Heart left ventricle (tissue), 16 donors: Measurements from ENCODE around the gene AXIN1. TPM values are rescaled to one million over a fixed set of nuclear protein-coding genes. Genes with fewer than 3 reads are reported as not detected.

ENCODE experiments used
- ATAC-seq, 4 donors: fragments of 200-7000 bp; cut with Tn5 transposase; one replicate each; pipeline ENCODE4 v1.9.1; 2020 to 2022; ENCODE audit warnings: moderate library complexity in 4 of 4, mild to moderate bottlenecking in 3 of 4, moderate number of reproducible peaks in 1 of 4
- DNase-seq, 5 donors: peaks; one replicate each; pipeline ENCODE4 v3.0.0-alpha.2; 2020
- H3K27ac ChIP-seq, 12 donors: fragments of 200-600 bp; sonication (generic) in 4 of 12; one replicate each; pipeline versions ENCODE4 v1.5.0 to v1.8.0; 2016 to 2022; ENCODE audit warnings: mild to moderate bottlenecking in 2 of 12
- H3K27me3 ChIP-seq, 9 donors: fragments of 200-600 bp; sonication (generic) in 2 of 9; one replicate each; pipeline versions ENCODE4 v1.5.1 to v1.8.0; 2016 to 2022; ENCODE audit warnings: mild to moderate bottlenecking in 3 of 9
- H3K36me3 ChIP-seq, 9 donors: fragments of 200-600 bp; sonication (generic) in 2 of 9; one replicate each; pipeline versions ENCODE4 v1.5.0 to v1.8.0; 2018 to 2022; ENCODE audit warnings: mild to moderate bottlenecking in 2 of 9
- H3K4me1 ChIP-seq, 12 donors: fragments of 200-600 bp; sonication (generic) in 4 of 12; one replicate each; pipeline versions ENCODE4 v1.5.0 to v1.8.0; 2016 to 2022; ENCODE audit warnings: mild to moderate bottlenecking in 3 of 12
- H3K4me3 ChIP-seq, 12 donors: fragments of 200-600 bp; sonication (generic) in 4 of 12; one replicate each; pipeline versions ENCODE4 v1.5.0 to v1.8.0; 2017 to 2022; ENCODE audit warnings: mild to moderate bottlenecking in 9 of 12, moderate library complexity in 4 of 12
- H3K9me3 ChIP-seq, 12 donors: fragments of 200-600 bp; sonication (generic) in 4 of 12; one replicate each; pipeline versions ENCODE4 v1.5.0 to v1.8.0; 2016 to 2022; ENCODE audit warnings: mild to moderate bottlenecking in 1 of 12
- CTCF ChIP-seq, 12 donors: fragments of 200-600 bp; sonication (generic) in 4 of 12; IDR thresholded peaks; one replicate each; pipeline versions ENCODE4 v1.5.0 to v1.8.0; 2018 to 2022; ENCODE audit warnings: antibody characterized with exemption in 12 of 12, mild to moderate bottlenecking in 5 of 12
- POLR2A ChIP-seq, 2 donors: fragments of 450-650 bp; IDR thresholded peaks; one replicate each; pipeline ENCODE4 v1.6.1; 2017; ENCODE audit warnings: antibody characterized with exemption in 2 of 2, mild to moderate bottlenecking in 2 of 2, moderate library complexity in 2 of 2
- WGBS, 4 donors: extraction: QIAGEN DNeasy Blood & Tissue Kit in 2 of 4; methylation state at CpG; one replicate each; pipeline versions ENCODE4 v1.1.5 to v1.1.7; 2013 to 2018; 5-methylcytosine and 5-hydroxymethylcytosine counted together
- intact Hi-C, 10 donors: fragments of 100-400 bp; cut with DNase I; formaldehyde crosslinking; loops; one replicate each; pipeline versions ENCODE4 v1.11.1 to v1.14.2; 2022
- long read RNA-seq, 3 donors: library from polyadenylated mRNA; unstranded; transcript quantifications; one replicate each; pipeline ENCODE4 v2.0.0, GENCODE V29; 2020 to 2021
- polyA plus RNA-seq, 2 donors: library from polyadenylated mRNA; stranded (reverse); fragments of 200-250 nt; gene quantifications; one replicate each; pipeline ENCODE4 v1.2.3, GENCODE V29; 2013
- total RNA-seq, 9 donors: library from RNA; depleted of rRNA in 2 of 9; stranded (reverse); fragments of >200 nt in 2 of 9; fragmentation: NEBNext Ultra II Directional in 3 of 9; extraction: Animal tissue kit (Norgen Biotek cat#: 25700) in 3 of 9; gene quantifications; one replicate each; pipeline versions ENCODE4 v1.1.0 to v1.2.4, GENCODE V29; 2016 to 2023
- donor health status: ischemic (EF 13 %, LVEDD 7.1; RV severe dilation, severe dysfunction).
- donor health status: healthy with polysubstance abuse.
- donor health status: DM: no; HTN: yes; CAD: no.
- donor health status: DM: no; HTN: no; CAD: no.
- donor health status: ischemic (EF 25% LVEDD 6.9; RV normal size, moderate dysfunction).
- donor health status: ischemic (EF 25% LVEDD 5.7; RV mildly dilated, moderate dysfunction).
- donor health status: healthy.
- donor health status: DM: yes; HTN: yes; CAD: no.
- donor health status: ischemic (EF 35%, LVEDD 5.7; RV mildly dilated, moderate dysfunction).
- donor health status: nonischemic (EF 11% LVEDD 7.7; RV severe dilation, severe dysfunction).
- donor health status: DM: yes; HTN: yes; CAD: no.
- donor health status: PGD.
- donor health status: ischemic (EF 29% LVEDD 5.4; RV normal size, mild dysfunction).
- donor health status: nonischemic (EF 23%, LVEDD 6.1; RV moderate dilation, normal function).

Gene AXIN1
- 10 to 100 TPM in 6 of 9 donors, 1 to 10 TPM in 3; 6.8 to 32.0 (median 11.6) TPM for total RNA-seq
- polyA plus RNA-seq = 10 to 100 TPM; 10.0 to 19.8 TPM
- long read RNA-seq, donor 1, partial matches to known transcripts = 0 of 7 reads
- long read RNA-seq, donor 1, other reads (novel, unspliced or antisense) = 2 of 7 reads
- long read RNA-seq, donor 2, partial matches to known transcripts = 9 of 9 reads
- long read RNA-seq, donor 2, other reads (novel, unspliced or antisense) = 0 of 9 reads
- long read RNA-seq, donor 3, transcript AXIN1-201 (11 exons, 3,643 nt) = major isoform, 8 of 25 reads
- long read RNA-seq, donor 3, transcript AXIN1-202 (10 exons, 3,324 nt) = minor isoform, 7 of 25 reads
- long read RNA-seq, donor 3, partial matches to known transcripts = 4 of 25 reads
- long read RNA-seq, donor 3, other reads (novel, unspliced or antisense) = 6 of 25 reads

- peak; percentile 88 to 96 (median 93) for ATAC-seq
- TF ChIP-seq POLR2A (IDR thresholded peaks at IDR 0.05) (peak in 1 of 2 donors; percentile 79), CTCF (IDR thresholded peaks at IDR 0.05) (peak in 11 of 12 donors; percentile 8 to 66 (median 51))
- 1 to 3% (median 2%) methylated on average over 30 to 113 of the region's 113 CpGs for WGBS, 4 donors
- Histone ChIP-seq H3K4me3 (peak within 1 kb of the TSS; percentile 42 to 84 (median 70)), H3K9me3 (no peaks in the 10 kb centered on the region), H3K27me3 (no peaks in the 10 kb centered on the region), H3K4me1 (peaks cover 0 to 33% (median 9%) of the 10 kb centered on the region in 12 donors), H3K27ac (peak within 1 kb of the TSS in 11 of 12 donors; percentile 33 to 86 (median 61)), H3K36me3 (peaks cover 0 to 8% (median 0%) of the 10 kb centered on the region in 9 donors)
- DNase-seq = peak; percentile 97 to 100 (median 99)
- intact Hi-C loops = loop anchor here in 9 of 10 donors (2.0 to 10.0 kb wide), 5 partner anchors 115 to 128 kb away; partner anchors contain the start of genes LUC7L (in 4 of the 9) and FAM234A (in 3 of the 9)
Observed at GRCh38 chr16:352547-353403, at the start of gene AXIN1. AXIN1 (minus strand) TSS chr16:352723; CDS start chr16:347025, 5,698 bp downstream.

GRCh38 chr16:401468-402348 is 49.2 kb upstream of the AXIN1 start, which contains the start of gene DECR2:
DECR2 (plus strand) TSS chr16:401885; CDS start chr16:401964, 79 bp downstream.
- intact Hi-C loops = loop anchor here in 2 of 10 donors (1.0 to 2.0 kb wide), 2 partner anchors 23 to 24 kb away; partner anchors contain the start of gene RAB11FIP3 (in 2 of the 2)
- peak within 1 kb of the TSS; percentile 82 to 95 (median 92) for H3K27ac ChIP-seq
- 0 to 2% (median 1%) methylated on average over 36 to 91 of the region's 91 CpGs for WGBS, 4 donors
- H3K27me3 ChIP-seq = no peaks in the 10 kb centered on the region
- peaks cover 0 to 33% (median 12%) of the 10 kb centered on the region in 12 donors for H3K4me1 ChIP-seq
- TF ChIP-seq POLR2A (IDR thresholded peaks at IDR 0.05) = peak in 1 of 2 donors; percentile 85
- peak; percentile 24 to 83 (median 60) for TF ChIP-seq CTCF (IDR thresholded peaks at IDR 0.05)
- peaks cover 0 to 5% (median 0%) of the 10 kb centered on the region in 9 donors for H3K36me3 ChIP-seq
- peak within 1 kb of the TSS; percentile 56 to 98 (median 89) for H3K4me3 ChIP-seq
- DNase-seq (peak; percentile 96 to 98 (median 97)), ATAC-seq (peak; percentile 68 to 93 (median 89))
- H3K9me3 ChIP-seq = no peaks in the 10 kb centered on the region

GRCh38 chr16:400061-400591 is 47.6 kb upstream of the AXIN1 start:
- Histone ChIP-seq H3K4me1 (peaks cover 0 to 41% (median 17%) of the 10 kb centered on the region in 12 donors), H3K36me3 (peaks cover 0 to 5% (median 0%) of the 10 kb centered on the region in 9 donors), H3K27me3 (no peaks in the 10 kb centered on the region), H3K9me3 (no peaks in the 10 kb centered on the region), H3K4me3 (peak overlapping the region in 4 of 12 donors; percentile 69 to 98 (median 84)), H3K27ac (peak overlapping the region in 2 of 12 donors; percentile 93 to 95)
- 63 to 85% (median 70%) methylated on average over 4 to 10 of the region's 10 CpGs for WGBS, 4 donors
- no peak for TF ChIP-seq CTCF (IDR thresholded peaks at IDR 0.05)
- no peak for TF ChIP-seq POLR2A (IDR thresholded peaks at IDR 0.05)
- DNase-seq (peak in 1 of 5 donors; percentile 13), ATAC-seq (no peak)
- intact Hi-C loops = no loop called here
